ENCODE results near the gene LTBP1. TPM values are rescaled to one million over a fixed set of nuclear protein-coding genes. Genes with fewer than 3 reads are reported as not detected.

LTBP1 gene
- total and polyA plus RNA-seq, 2 donors (not counting 1 experiment from before 2014, with no cell fraction given) = 0.69 TPM; not detected in 1

GRCh38 chr2:32986480-32986879 is 39.7 kb downstream of the LTBP1 start:
- H3K27me3 ChIP-seq (replicated peaks in 1 of 4; ENCODE audit: control extremely low read depth in 1 of 4, control insufficient read depth in 3 of 4, insufficient read depth in 4 of 4, low read length in 3 of 4) = peaks cover 0 to 3% (median 0%) of the 10 kb centered on the region in 4 experiments
- TF ChIP-seq EZH2 (IDR thresholded peaks at IDR 0.05; ENCODE audit: borderline replicate concordance, insufficient read depth, low read depth, low read length, poor library complexity, severe bottlenecking) = no peak
- TF ChIP-seq CTCF (IDR thresholded peaks at IDR 0.05) = no peak
- ATAC-seq (ENCODE audit: low read depth) (no peak), DNase-seq (no peak)
- Mint-ChIP-seq H3K4me3 (no peak overlapping the region), H3K27ac (no peak overlapping the region), H3K27me3 (peaks cover 12% of the 10 kb centered on the region), H3K4me1 (no peaks in the 10 kb centered on the region), H3K9me3 (ENCODE audit: insufficient read depth) (no peaks in the 10 kb centered on the region)
- no peaks in the 10 kb centered on the region for H3K4me1 ChIP-seq (ENCODE audit: control insufficient read depth in 2 of 2, insufficient read depth in 2 of 2, low read length in 2 of 2)
- CTCF ChIA-PET = no interaction called here
- whole genome bisulfite sequencing (ENCODE audit: insufficient coverage) = 96% methylated on average over 4 of the region's 4 CpGs
- H3K79me2 ChIP-seq (ENCODE audit: control insufficient read depth, insufficient read depth, low read length) = no peaks in the 10 kb centered on the region
- no peak overlapping the region for H3K9ac ChIP-seq (ENCODE audit: low read length)
- H3K9me3 ChIP-seq (ENCODE audit: control extremely low read depth in 1 of 3, control insufficient read depth in 2 of 3, insufficient read depth in 1 of 3, low read length in 2 of 3) = peaks cover 0 to 3% (median 0%) of the 10 kb centered on the region in 3 donors
- POLR2A ChIA-PET = no interaction called here
- H2AFZ ChIP-seq (ENCODE audit: insufficient read depth, low read depth, low read length, poor library complexity, severe bottlenecking) = no peak overlapping the region
- H3K36me3 ChIP-seq (replicated peaks in 1 of 2; ENCODE audit: control extremely low read depth in 1 of 2, control insufficient read depth in 1 of 2, extremely low read depth in 1 of 2, insufficient read depth in 2 of 2, low read length in 1 of 2) = no peaks in the 10 kb centered on the region
- H3K4me2 ChIP-seq (replicated peaks; ENCODE audit: low read depth, low read length, poor library complexity, severe bottlenecking) = no peak overlapping the region
- intact Hi-C loops (cut with micrococcal nuclease) = no loop called here
- H3K4me3 ChIP-seq (ENCODE audit: control extremely low read depth in 1 of 5, extremely low read depth in 1 of 5, insufficient read depth in 1 of 5, low read depth in 2 of 5, low read length in 4 of 5) = no peak overlapping the region
- no peaks in the 10 kb centered on the region for H4K20me1 ChIP-seq (ENCODE audit: control insufficient read depth, insufficient read depth, low read length, poor library complexity, severe bottlenecking)
- H3K27ac ChIP-seq (ENCODE audit: low read length in 2 of 2) = no peak overlapping the region

GRCh38 chr2:32988525-32988924 is 41.8 kb downstream of the LTBP1 start:
- DNase-seq (no peak), ATAC-seq (ENCODE audit: low read depth) (no peak)
- Histone ChIP-seq H3K4me1 (ENCODE audit: control insufficient read depth in 2 of 2, insufficient read depth in 2 of 2, low read length in 2 of 2) (no peaks in the 10 kb centered on the region), H4K20me1 (ENCODE audit: control insufficient read depth, insufficient read depth, low read length, poor library complexity, severe bottlenecking) (no peaks in the 10 kb centered on the region), H3K9ac (ENCODE audit: low read length) (no peak overlapping the region), H3K79me2 (ENCODE audit: control insufficient read depth, insufficient read depth, low read length) (no peaks in the 10 kb centered on the region), H3K9me3 (ENCODE audit: control extremely low read depth in 1 of 3, control insufficient read depth in 2 of 3, insufficient read depth in 1 of 3, low read length in 2 of 3) (no peaks in the 10 kb centered on the region), H3K36me3 (replicated peaks in 1 of 2; ENCODE audit: control extremely low read depth in 1 of 2, control insufficient read depth in 1 of 2, extremely low read depth in 1 of 2, insufficient read depth in 2 of 2, low read length in 1 of 2) (no peaks in the 10 kb centered on the region), H3K4me2 (replicated peaks; ENCODE audit: low read depth, low read length, poor library complexity, severe bottlenecking) (no peak overlapping the region), H3K27ac (ENCODE audit: low read length in 2 of 2) (no peak overlapping the region), H3K27me3 (replicated peaks in 1 of 4; ENCODE audit: control extremely low read depth in 1 of 4, control insufficient read depth in 3 of 4, insufficient read depth in 4 of 4, low read length in 3 of 4) (no peaks in the 10 kb centered on the region), H2AFZ (ENCODE audit: insufficient read depth, low read depth, low read length, poor library complexity, severe bottlenecking) (no peak overlapping the region), H3K4me3 (ENCODE audit: control extremely low read depth in 1 of 5, extremely low read depth in 1 of 5, insufficient read depth in 1 of 5, low read depth in 2 of 5, low read length in 4 of 5) (no peak overlapping the region)
- Mint-ChIP-seq H3K4me3 (no peak overlapping the region), H3K27me3 (peaks cover 9% of the 10 kb centered on the region), H3K27ac (no peak overlapping the region), H3K9me3 (ENCODE audit: insufficient read depth) (no peaks in the 10 kb centered on the region), H3K4me1 (no peaks in the 10 kb centered on the region)
- WGBS (ENCODE audit: insufficient coverage) = no CpG with 5 or more reads among the region's 3 CpGs
- TF ChIP-seq EZH2 (IDR thresholded peaks at IDR 0.05; ENCODE audit: borderline replicate concordance, insufficient read depth, low read depth, low read length, poor library complexity, severe bottlenecking) = no peak
- no peak for TF ChIP-seq CTCF (IDR thresholded peaks at IDR 0.05)
- intact Hi-C loops (cut with micrococcal nuclease) = no loop called here
- ChIA-PET POLR2A (no interaction called here), CTCF (no interaction called here)
